Activated CD4-positive, alpha-beta T cell treated with anti-CD3 and anti-CD28 coated beads, Interleukin-2, amount 10 ng/mL, durations not matched to agents 7 days and 5 days (primary cell): ENCODE data around the gene TNP2. TPM values are rescaled to one million over a fixed set of nuclear protein-coding genes. Genes with fewer than 3 reads are reported as not detected.

ENCODE experiments used
- CTCF ChIA-PET: fragments of 350-600 bp; sonication (Branson Sonifier 250); formaldehyde crosslinking; loops from one replicate; lab custom pipeline; 2021; ENCODE audit warnings: antibody characterized with exemption; lab: Charles Lee
- POLR2A ChIA-PET: fragments of 350-600 bp; sonication (Branson Sonifier 250); formaldehyde crosslinking; loops from one replicate; lab custom pipeline; 2021; ENCODE audit warnings: antibody characterized with exemption; lab: Charles Lee
- DNase-seq: peaks from one replicate; pipeline ENCODE4 v3.0.0-alpha.2; 2020
- H3K27ac Mint-ChIP-seq: one replicate; pipeline ENCODE4 v1.8.0; 2021; ENCODE audit warnings: mild to moderate bottlenecking, moderate library complexity, mixed read lengths
- H3K27me3 Mint-ChIP-seq: one replicate; pipeline ENCODE4 v1.8.0; 2021; ENCODE audit warnings: mixed read lengths
- H3K36me3 Mint-ChIP-seq: one replicate; pipeline ENCODE4 v1.8.0; 2021; ENCODE audit warnings: low read depth, mixed read lengths
- H3K4me1 Mint-ChIP-seq: one replicate; pipeline ENCODE4 v1.8.0; 2021; ENCODE audit warnings: mixed read lengths
- H3K4me3 Mint-ChIP-seq: one replicate; pipeline ENCODE4 v1.8.0; 2021; ENCODE audit warnings: mild to moderate bottlenecking, moderate library complexity, mixed read lengths
- H3K9me3 Mint-ChIP-seq: one replicate; pipeline ENCODE4 v1.8.0; 2021; ENCODE audit warnings: mixed read lengths
- total RNA-seq, 2 experiments: library from RNA; stranded (reverse); gene quantifications; one replicate each; pipeline ENCODE4 v1.2.3, GENCODE V29; 2021

The TNP2 gene
- total RNA-seq, result not detected

DNA sequence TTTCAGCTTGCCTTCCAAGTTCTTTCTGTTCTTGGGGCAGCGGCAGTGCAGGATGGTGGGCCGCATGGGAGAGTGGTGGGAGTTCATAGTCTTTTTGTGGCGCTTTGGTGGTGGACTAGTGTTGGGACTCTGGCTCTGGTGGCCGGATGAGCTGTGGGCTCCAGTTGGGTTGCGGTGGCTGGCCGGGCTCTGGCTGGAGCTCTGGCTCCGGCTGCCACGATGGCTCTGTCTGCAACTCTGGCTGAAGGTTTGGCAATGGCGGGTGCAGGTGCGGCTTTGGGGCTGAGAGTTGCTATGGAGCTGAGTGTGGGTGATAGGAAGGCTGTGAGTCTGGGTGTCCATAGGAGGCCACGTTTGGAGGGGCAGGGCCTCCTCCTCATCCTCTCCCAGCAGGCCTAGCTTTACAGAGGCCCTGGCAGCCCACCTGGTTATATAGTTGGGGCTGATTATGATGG is at the start of gene TNP2:
TNP2 (minus strand) TSS at position 405 of the 455 bp plus-strand sequence; CDS start at position 342, 63 bp downstream.
- no peak for DNase-seq
- no peak within 1 kb of the TSS for H3K4me3 Mint-ChIP-seq
- no peak within 1 kb of the TSS for H3K27ac Mint-ChIP-seq
- H3K4me1 Mint-ChIP-seq, result peaks cover 18% of the 10 kb centered on the region
- CTCF ChIA-PET, result interaction anchor here (0.5 to 2.0 kb wide), 10 partner anchors 8 to 374 kb away, joined by 3 to 6 read pairs (median 3); no protein-coding TSS in a partner anchor
- no peaks in the 10 kb centered on the region for H3K9me3 Mint-ChIP-seq
- POLR2A ChIA-PET, result no interaction called here
- H3K27me3 Mint-ChIP-seq, result no peaks in the 10 kb centered on the region
- H3K36me3 Mint-ChIP-seq, result no peaks in the 10 kb centered on the region

DNA sequence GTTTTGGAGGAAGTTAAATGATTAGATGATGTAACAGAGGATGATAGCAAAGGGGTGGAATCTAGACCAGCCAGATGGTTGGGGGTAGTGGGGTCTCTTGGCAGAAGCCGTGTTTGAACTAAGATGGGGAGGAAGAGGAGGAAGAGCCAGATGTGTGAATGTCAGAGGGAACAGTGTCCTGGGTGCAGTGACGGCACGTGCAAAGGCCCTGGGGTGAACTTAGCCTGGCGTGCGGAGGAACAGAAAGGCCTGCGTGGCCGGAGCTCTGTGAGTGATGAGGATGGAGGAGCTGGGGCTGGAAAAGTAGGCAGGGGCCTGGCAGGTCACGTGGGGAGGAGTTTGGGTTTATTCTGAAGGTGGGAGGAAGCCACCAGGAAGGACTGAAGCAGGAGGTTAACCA is 49.7 kb upstream of the TNP2 start:
- Mint-ChIP-seq H3K27ac (no peak overlapping the region), H3K4me1 (peaks cover 64% of the 10 kb centered on the region), H3K27me3 (no peaks in the 10 kb centered on the region), H3K4me3 (no peak overlapping the region), H3K36me3 (peaks cover 3% of the 10 kb centered on the region), H3K9me3 (no peaks in the 10 kb centered on the region)
- no peak for DNase-seq
- CTCF ChIA-PET, result no interaction called here
- POLR2A ChIA-PET, result no interaction called here

DNA sequence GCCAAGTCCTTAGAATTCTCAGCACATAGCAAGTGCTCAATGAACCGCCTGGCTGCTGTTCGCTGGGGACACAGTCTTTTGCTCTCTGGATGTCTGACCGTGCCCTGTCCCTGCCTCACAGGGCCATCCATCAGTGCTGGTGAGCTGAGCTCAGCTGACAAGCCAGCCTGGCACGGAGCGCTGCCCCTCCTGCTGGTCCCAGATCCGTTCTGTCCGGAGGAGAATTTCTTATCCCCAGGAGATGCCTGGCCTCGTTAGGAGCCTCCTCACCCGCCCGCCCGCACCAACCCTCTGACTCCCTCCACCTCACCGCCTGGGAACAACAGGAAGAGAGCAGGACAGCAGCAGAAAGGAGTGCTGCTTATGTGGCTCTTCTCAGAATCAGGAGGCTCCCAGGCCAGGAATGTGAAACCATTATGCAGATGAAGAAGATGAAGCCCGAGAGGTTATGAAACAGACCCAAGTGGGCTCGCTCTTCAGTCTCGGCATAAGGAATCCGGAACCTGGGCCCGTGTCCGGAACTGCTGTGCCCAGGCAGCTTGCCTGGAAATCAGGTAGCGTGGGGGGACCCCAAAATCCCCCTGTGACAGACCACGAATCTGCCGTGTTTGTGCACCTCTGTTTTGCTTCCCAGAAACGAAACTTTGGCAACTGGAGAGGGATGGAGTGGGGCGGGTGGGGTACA is 47.3 kb upstream of the TNP2 start:
- Mint-ChIP-seq H3K27me3 (no peaks in the 10 kb centered on the region), H3K4me3 (no peak overlapping the region), H3K9me3 (no peaks in the 10 kb centered on the region), H3K36me3 (peaks cover 3% of the 10 kb centered on the region), H3K4me1 (peaks cover 70% of the 10 kb centered on the region), H3K27ac (peak overlapping the region; percentile 9)
- POLR2A ChIA-PET, result no interaction called here
- no peak for DNase-seq
- CTCF ChIA-PET, result interaction anchor here (1.2 kb wide), 1 partner anchor 9 kb away, joined by 3 read pairs; no protein-coding TSS in a partner anchor

DNA sequence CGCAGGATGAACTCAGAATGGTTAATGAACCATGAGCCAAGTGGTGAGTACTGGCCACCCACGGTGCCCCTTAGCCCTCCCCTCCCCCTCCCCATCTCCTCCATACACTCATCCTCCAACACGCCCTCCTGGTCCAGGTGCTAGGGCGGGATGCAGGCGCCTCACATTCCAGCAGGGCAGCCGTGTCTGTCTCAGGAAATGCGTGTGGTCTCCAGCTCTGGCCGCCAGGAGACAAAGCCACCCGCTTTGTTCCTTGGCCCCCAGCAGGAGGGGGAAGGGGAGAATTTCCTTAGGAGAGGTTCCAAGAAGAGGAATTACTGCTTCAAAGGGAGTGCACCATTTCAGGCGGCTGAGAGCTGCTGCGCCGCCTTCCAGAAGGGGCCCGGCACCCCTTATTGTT is 46.4 kb upstream of the TNP2 start:
- H3K9me3 Mint-ChIP-seq, result no peaks in the 10 kb centered on the region
- H3K27ac Mint-ChIP-seq, result no peak overlapping the region
- DNase-seq, result no peak
- ChIA-PET POLR2A (no interaction called here), CTCF (interaction anchor here (0.8 kb wide), 1 partner anchor 9 kb away, joined by 4 read pairs; no protein-coding TSS in a partner anchor)
- peaks cover 3% of the 10 kb centered on the region for H3K36me3 Mint-ChIP-seq
- no peaks in the 10 kb centered on the region for H3K27me3 Mint-ChIP-seq
- peaks cover 75% of the 10 kb centered on the region for H3K4me1 Mint-ChIP-seq
- H3K4me3 Mint-ChIP-seq, result no peak overlapping the region

DNA sequence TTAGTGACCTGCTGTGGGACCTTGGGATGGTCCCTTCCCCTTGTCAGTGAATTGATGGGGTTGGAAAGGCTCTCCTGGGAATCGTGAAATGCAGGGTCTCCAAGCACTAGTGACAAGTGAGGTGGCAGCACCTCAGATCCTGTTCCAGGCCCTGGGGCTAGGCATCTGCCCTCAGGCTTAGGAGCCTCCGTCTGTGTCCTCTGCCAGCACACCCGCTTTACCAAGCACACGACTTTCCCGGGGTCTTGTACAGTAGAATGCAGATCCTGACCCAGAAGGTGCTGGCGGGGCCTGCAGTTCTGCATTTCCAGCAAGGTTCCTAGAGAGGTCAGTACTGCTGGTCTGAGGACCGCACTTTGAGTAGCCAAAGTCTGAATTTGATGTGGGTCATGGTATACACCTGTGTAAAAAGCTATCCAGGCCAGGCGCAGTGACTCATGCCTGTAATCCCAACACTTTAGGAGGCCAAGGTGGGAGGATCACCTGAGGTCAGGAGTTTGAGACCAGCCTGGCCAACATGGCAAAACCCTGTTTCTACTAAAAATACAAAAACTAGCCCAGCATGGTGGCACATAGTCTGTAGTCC is 45.3 kb upstream of the TNP2 start:
- H3K9me3 Mint-ChIP-seq, result no peaks in the 10 kb centered on the region
- no peak for DNase-seq

DNA sequence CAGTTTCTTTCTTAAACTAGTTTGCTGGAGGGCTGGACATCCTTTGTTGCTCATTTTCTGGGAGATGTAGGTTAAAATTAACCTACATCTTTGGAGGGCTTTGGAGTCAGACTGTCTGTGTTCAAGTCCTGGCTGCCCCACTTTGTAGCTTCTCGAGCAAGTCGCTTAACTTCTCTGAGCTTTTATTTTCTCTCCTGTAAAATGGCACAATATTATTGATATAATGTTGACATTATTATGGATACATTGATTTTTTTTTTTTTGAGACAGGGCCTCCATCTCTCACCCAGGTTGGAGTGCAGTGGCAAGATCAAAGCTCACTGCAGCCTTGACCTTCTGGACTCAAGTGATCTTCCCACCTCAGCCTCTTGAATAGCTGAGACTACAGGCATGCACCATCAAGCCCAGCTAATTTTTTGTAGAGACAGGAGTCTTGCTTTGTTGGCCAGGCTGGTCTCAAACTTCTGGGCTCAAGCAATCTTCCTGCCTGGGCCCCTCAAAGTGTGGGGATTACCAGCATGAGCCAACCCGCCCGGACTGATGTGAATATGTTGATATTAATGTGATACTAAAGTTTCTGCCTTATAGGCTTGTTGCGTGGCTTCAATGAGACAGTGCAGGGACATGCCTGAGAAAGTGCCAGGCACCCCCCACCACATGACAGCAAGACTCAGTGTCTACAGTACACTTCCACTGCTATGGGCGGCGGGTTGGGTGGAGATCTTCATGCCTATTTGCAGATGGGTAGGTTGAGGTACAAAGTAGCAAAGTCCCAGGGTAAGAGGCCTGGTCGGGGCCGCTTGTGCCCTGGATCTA is 44.6 kb upstream of the TNP2 start:
- ChIA-PET POLR2A (interaction anchor here (0.6 kb wide), 1 partner anchor 16 kb away, joined by 10 read pairs; no protein-coding TSS in a partner anchor), CTCF (no interaction called here)
- Mint-ChIP-seq H3K27me3 (no peaks in the 10 kb centered on the region), H3K4me1 (peaks cover 78% of the 10 kb centered on the region), H3K9me3 (no peaks in the 10 kb centered on the region), H3K4me3 (peak overlapping the region; percentile 23), H3K36me3 (peaks cover 3% of the 10 kb centered on the region), H3K27ac (peak overlapping the region; percentile 79)
- DNase-seq, result no peak

More for the DNA sequence above, 45.3 kb upstream of the TNP2 start:
- H3K27ac Mint-ChIP-seq, result no peak overlapping the region
- peaks cover 3% of the 10 kb centered on the region for H3K36me3 Mint-ChIP-seq
- no peaks in the 10 kb centered on the region for H3K27me3 Mint-ChIP-seq
- CTCF ChIA-PET, result interaction anchor here (0.8 kb wide), 1 partner anchor 10 kb away, joined by 4 read pairs; no protein-coding TSS in a partner anchor
- POLR2A ChIA-PET, result no interaction called here
- no peak overlapping the region for H3K4me3 Mint-ChIP-seq
- peaks cover 77% of the 10 kb centered on the region for H3K4me1 Mint-ChIP-seq

DNA sequence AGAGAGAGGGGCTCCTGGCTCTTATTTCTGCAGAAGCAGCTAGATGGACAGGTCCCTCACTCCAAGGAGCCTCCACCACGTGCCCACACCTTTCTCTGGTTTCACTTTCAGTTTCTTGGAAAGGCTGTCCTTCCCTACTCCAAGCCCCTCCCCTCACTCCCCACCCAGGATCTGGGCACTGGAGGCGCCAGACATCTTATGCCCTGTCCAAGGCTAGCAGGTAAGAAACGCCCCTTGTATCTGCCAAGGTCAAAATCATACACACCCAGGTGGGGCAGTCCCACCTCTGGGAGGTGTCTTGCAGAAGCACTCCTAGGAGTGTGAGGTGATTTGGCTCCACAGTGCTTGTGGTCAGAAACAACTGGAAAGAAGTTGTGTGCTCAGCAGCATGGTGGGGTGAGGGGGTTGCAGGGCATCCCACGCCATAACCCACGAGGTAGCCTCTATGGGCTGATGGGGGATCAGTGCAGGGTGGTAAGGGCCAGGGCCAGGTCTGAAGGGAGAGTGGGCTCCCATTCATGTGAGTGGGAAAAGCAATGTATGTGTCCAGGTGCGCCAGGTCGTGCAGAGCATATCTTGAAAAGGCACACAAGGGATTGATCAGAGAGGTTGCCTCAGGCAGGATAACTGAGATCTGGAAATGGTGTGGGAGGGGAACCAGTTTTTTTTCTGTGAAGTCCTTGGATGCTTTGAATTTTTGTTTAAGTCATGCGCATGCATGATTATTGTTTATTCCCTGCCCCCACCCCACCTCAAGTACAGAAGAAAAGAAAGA is 43.8 kb upstream of the TNP2 start:
- POLR2A ChIA-PET, result interaction anchor here (0.6 to 1.1 kb wide), 3 partner anchors 16 to 203 kb away, joined by 3 to 10 read pairs (median 3); no protein-coding TSS in a partner anchor
- DNase-seq, result peak; percentile 67
- peak overlapping the region; percentile 79 for H3K27ac Mint-ChIP-seq

DNA sequence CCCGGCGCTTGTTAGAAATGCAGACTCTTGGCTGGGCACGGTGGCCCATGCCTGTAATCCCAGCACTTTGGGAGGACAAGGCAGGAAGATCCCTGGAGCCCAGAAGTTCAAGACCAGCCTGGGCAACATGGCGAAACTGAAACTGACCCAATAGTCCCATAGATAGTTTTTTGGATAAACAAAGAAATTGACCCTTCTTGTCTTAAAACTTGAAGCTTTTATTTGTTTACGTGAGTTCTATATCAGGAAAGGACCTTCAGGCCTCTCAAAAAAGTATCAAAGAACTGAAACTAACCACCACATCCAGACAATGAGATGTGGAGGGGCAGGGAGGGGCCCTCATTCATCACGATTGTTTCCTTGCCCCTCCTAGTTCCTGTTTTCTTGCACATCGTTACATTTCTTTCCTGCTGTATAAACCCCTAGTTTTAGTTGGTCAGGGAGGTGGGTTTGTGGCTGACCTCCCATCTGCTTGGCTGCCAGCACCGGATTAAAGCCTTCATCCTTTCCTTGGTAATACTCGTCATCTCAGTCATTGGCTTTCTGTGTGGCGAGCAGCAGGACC is 42.0 kb upstream of the TNP2 start:
- Mint-ChIP-seq H3K9me3 (no peaks in the 10 kb centered on the region), H3K4me3 (peak overlapping the region; percentile 18), H3K27ac (peak overlapping the region; percentile 98), H3K27me3 (no peaks in the 10 kb centered on the region), H3K36me3 (no peaks in the 10 kb centered on the region), H3K4me1 (peaks cover 79% of the 10 kb centered on the region)
- ChIA-PET POLR2A (interaction anchor here (0.5 kb wide), 1 partner anchor 53 kb away, joined by 3 read pairs; no protein-coding TSS in a partner anchor), CTCF (interaction anchor here (1.2 to 5.9 kb wide), 6 partner anchors 9 to 61 kb away, joined by 3 to 28 read pairs (median 4); partner anchors contain the start of gene SOCS1)
- peak; percentile 80 for DNase-seq

More for the DNA sequence above, 43.8 kb upstream of the TNP2 start:
- H3K36me3 Mint-ChIP-seq, result no peaks in the 10 kb centered on the region
- H3K4me3 Mint-ChIP-seq, result peak overlapping the region; percentile 23
- no peaks in the 10 kb centered on the region for H3K9me3 Mint-ChIP-seq
- H3K4me1 Mint-ChIP-seq, result peaks cover 83% of the 10 kb centered on the region
- CTCF ChIA-PET, result interaction anchor here (1.4 to 5.9 kb wide), 4 partner anchors 9 to 59 kb away, joined by 4 to 28 read pairs (median 4); no protein-coding TSS in a partner anchor
- no peaks in the 10 kb centered on the region for H3K27me3 Mint-ChIP-seq

DNA sequence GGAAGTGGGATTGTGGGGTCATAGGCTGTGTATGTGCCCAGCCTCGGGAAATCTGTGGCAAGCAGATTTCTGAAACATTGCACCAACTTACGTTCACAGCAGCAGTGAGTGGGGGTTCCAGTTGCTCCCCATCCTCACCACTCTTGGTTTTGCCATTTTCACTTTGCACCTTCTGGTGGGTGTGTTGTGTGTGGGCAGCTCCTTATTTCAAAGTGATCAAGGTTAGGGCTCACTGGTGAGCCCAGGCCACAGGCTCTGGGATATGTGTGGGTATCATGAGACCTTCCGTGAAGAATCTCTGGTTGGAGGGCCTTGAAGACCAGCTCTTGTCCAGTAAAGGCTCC is 41.5 kb upstream of the TNP2 start:
- H3K27ac Mint-ChIP-seq, result peak overlapping the region; percentile 98
- ChIA-PET CTCF (interaction anchor here (1.2 to 5.9 kb wide), 4 partner anchors 10 to 54 kb away, joined by 3 to 28 read pairs (median 8); partner anchors contain the start of gene SOCS1), POLR2A (interaction anchor here (0.5 kb wide), 1 partner anchor 52 kb away, joined by 3 read pairs; no protein-coding TSS in a partner anchor)
- H3K4me1 Mint-ChIP-seq, result peaks cover 81% of the 10 kb centered on the region
- H3K9me3 Mint-ChIP-seq, result peaks cover 1% of the 10 kb centered on the region
- peak overlapping the region; percentile 18 for H3K4me3 Mint-ChIP-seq
- H3K36me3 Mint-ChIP-seq, result no peaks in the 10 kb centered on the region
- no peaks in the 10 kb centered on the region for H3K27me3 Mint-ChIP-seq
- no peak for DNase-seq

DNA sequence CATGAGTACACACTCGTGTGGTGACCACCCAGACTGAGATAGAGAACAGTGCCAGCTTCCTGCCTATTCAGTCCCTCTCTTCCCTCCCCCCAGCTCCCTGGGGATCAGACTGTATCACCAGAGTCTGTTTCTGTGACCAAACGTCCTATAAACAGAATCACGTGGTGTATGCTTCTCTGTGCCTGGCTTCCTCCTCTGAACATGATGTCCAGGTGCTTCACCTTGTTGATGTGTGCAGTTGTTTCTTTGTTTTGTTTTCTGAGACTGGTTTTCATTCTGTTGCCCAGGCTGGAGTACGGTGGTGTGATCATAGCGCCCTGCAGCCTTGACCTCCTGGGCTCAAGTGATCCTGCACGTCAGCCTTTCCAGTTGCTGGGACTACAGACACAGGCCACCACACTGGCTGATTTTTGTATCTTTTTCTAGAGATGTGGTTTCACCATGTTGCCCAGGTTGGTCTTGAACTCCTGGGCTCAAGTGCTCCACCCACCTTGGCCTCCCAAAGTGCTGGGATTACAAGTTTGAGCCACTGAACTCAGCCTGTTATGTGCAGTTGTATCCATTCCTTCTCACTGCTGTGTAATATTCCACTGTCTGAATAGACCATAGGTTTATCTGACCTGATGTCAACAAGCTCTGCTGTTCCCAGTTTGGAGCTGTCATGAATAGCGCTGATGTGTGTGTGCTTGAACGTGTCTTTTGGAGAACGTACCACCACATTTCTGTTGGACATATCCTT is 40.9 kb upstream of the TNP2 start:
- H3K4me1 Mint-ChIP-seq, result peaks cover 80% of the 10 kb centered on the region
- no peak for DNase-seq
- no peak overlapping the region for H3K4me3 Mint-ChIP-seq
- ChIA-PET CTCF (interaction anchor here (1.1 to 5.9 kb wide), 5 partner anchors 10 to 343 kb away, joined by 3 to 28 read pairs (median 4); partner anchors contain the start of gene SOCS1), POLR2A (interaction anchor here (0.5 to 1.5 kb wide), 2 partner anchors 12 to 52 kb away, joined by 3 read pairs; no protein-coding TSS in a partner anchor)
- no peaks in the 10 kb centered on the region for H3K27me3 Mint-ChIP-seq
- peaks cover 2% of the 10 kb centered on the region for H3K9me3 Mint-ChIP-seq
- H3K36me3 Mint-ChIP-seq, result no peaks in the 10 kb centered on the region
- H3K27ac Mint-ChIP-seq, result peak overlapping the region; percentile 98
